SU-DHL-6 (cell line): ENCODE data around the gene ZNF467.
A peak's percentile ranks its signal among the peaks of the same experiment; 100 is the strongest.

Source experiments
- H2AFZ ChIP-seq: fragments of 200-600 bp; sonication (generic); 2 replicates; pipeline ENCODE4 v1.6.1; 2014; ENCODE audit warnings: low read depth, mild to moderate bottlenecking, moderate library complexity, mixed read lengths, antibody characterized with exemption, low read length; ENCODE audit not compliant: severe bottlenecking
- H3F3A ChIP-seq: fragments of 200-600 bp; shearing (Covaris generic); 2 replicates; pipeline ENCODE4 v1.6.0; 2016; ENCODE audit warnings: antibody characterized with exemption, mild to moderate bottlenecking; ENCODE audit not compliant: insufficient read depth
- H3K27ac ChIP-seq: fragments of 200-600 bp; sonication (generic); 2 replicates; pipeline ENCODE4 v1.5.1; 2016; ENCODE audit warnings: low read depth, mild to moderate bottlenecking, low read length, moderate library complexity, mixed read lengths
- H3K27me3 ChIP-seq: fragments of 200-600 bp; sonication (generic), shearing (Covaris generic); 2 replicates; pipeline ENCODE4 v1.6.0; 2014; ENCODE audit warnings: mild to moderate bottlenecking, low read length
- H3K36me3 ChIP-seq: fragments of 200-600 bp; sonication (generic); 2 replicates; pipeline ENCODE4 v1.6.1; 2014; ENCODE audit warnings: mild to moderate bottlenecking, low read length, mixed read lengths
- H3K4me2 ChIP-seq: fragments of 300-600, 200-600 bp; shearing (Covaris generic), sonication (generic); 2 replicates; pipeline ENCODE4 v1.6.0; 2014; ENCODE audit warnings: low read length, low read depth, mild to moderate bottlenecking; ENCODE audit not compliant: poor library complexity, severe bottlenecking
- H3K4me3 ChIP-seq: fragments of 200-600 bp; sonication (generic); 2 replicates; pipeline ENCODE4 v1.5.1; 2014; ENCODE audit warnings: antibody characterized with exemption, low read length, mild to moderate bottlenecking, mixed read lengths; ENCODE audit not compliant: insufficient read depth, poor library complexity, severe bottlenecking
- H3K79me2 ChIP-seq: fragments of 200-600 bp; sonication (generic); 2 replicates; pipeline ENCODE4 v1.6.1; 2014; ENCODE audit warnings: mild to moderate bottlenecking, low read length, moderate library complexity; ENCODE audit not compliant: insufficient read depth
- H3K9ac ChIP-seq: fragments of 200-600 bp; sonication (generic); 2 replicates; pipeline ENCODE4 v1.7.0; 2014; ENCODE audit warnings: mild to moderate bottlenecking, low read length
- H3K9me2 ChIP-seq: fragments of 200-600 bp; sonication (generic); replicated peaks from 2 replicates; pipeline ENCODE4 v1.6.1; 2014; ENCODE audit warnings: low read length; ENCODE audit not compliant: insufficient read depth
- H3K9me3 ChIP-seq: fragments of 200-600 bp; sonication (generic); 2 replicates; pipeline ENCODE4 v1.6.1; 2014; ENCODE audit warnings: low read length, mixed read lengths; ENCODE audit not compliant: insufficient read depth
- H4K20me1 ChIP-seq: fragments of 200-600 bp; sonication (generic); 2 replicates; pipeline ENCODE4 v1.6.1; 2014; ENCODE audit warnings: low read depth, mild to moderate bottlenecking, antibody characterized with exemption, low read length, moderate library complexity, mixed read lengths
- CTCF ChIP-seq: fragments of 200-600 bp; sonication (generic); IDR thresholded peaks from one replicate; pipeline ENCODE4 v1.5.1; 2017; ENCODE audit warnings: antibody characterized with exemption, mild to moderate bottlenecking, low read length, moderate library complexity; ENCODE audit not compliant: insufficient read depth, poor library complexity, severe bottlenecking
- EZH2phosphoT487 ChIP-seq: fragments of 200-600 bp; sonication (generic), shearing (Covaris generic); conservative IDR thresholded peaks from 2 replicates; pipeline ENCODE4 v1.6.1; 2018; ENCODE audit warnings: mild to moderate bottlenecking, antibody characterized with exemption, low read length, moderate library complexity, mixed read lengths

ZNF467 gene

GRCh38 chr7:149716932-149717307 lies 56.5 kb downstream of the ZNF467 start:
- H3K79me2 ChIP-seq: no peaks in the 10 kb centered on the region
- H3K27ac ChIP-seq: no peak overlapping the region
- no peaks in the 10 kb centered on the region for H3K9me2 ChIP-seq
- no peaks in the 10 kb centered on the region for H3K36me3 ChIP-seq
- H3K4me2 ChIP-seq: no peak overlapping the region
- no peak overlapping the region for H3K9ac ChIP-seq
- no peaks in the 10 kb centered on the region for H3F3A ChIP-seq
- no peak overlapping the region for H3K4me3 ChIP-seq
- no peaks in the 10 kb centered on the region for H4K20me1 ChIP-seq
- no peaks in the 10 kb centered on the region for H3K27me3 ChIP-seq
- TF ChIP-seq CTCF (no peak), EZH2phosphoT487 (no peak)
- H3K9me3 ChIP-seq: peaks cover under 1% of the 10 kb centered on the region; the same call in 1 of the 2 replicates
- no peak overlapping the region for H2AFZ ChIP-seq

- no peaks in the 10 kb centered on the region for H3K27me3 ChIP-seq
- H3K9ac ChIP-seq: peak overlapping the region; percentile 73; the same call in 1 of the 2 replicates
- H3K9me3 ChIP-seq: peaks cover 7% of the 10 kb centered on the region; the same call in 1 of the 2 replicates
- no peaks in the 10 kb centered on the region for H3K9me2 ChIP-seq
- no peaks in the 10 kb centered on the region for H3K79me2 ChIP-seq
- H3K4me3 ChIP-seq: no peak overlapping the region
- no peaks in the 10 kb centered on the region for H4K20me1 ChIP-seq
- H3K27ac ChIP-seq: no peak overlapping the region
- H2AFZ ChIP-seq: no peak overlapping the region
- no peaks in the 10 kb centered on the region; the same call in 1 of the 2 replicates for H3K36me3 ChIP-seq
- no peaks in the 10 kb centered on the region for H3F3A ChIP-seq
- TF ChIP-seq CTCF: no peak
- no peak for TF ChIP-seq EZH2phosphoT487
- H3K4me2 ChIP-seq: peak overlapping the region; percentile 75
Observed at GRCh38 chr7:149716007-149716931, 57.1 kb downstream of the ZNF467 start.

- Histone ChIP-seq H3F3A (no peaks in the 10 kb centered on the region), H3K27me3 (no peaks in the 10 kb centered on the region), H3K9ac (peak overlapping the region; percentile 73), H3K4me3 (peak overlapping the region; percentile 51), H3K27ac (no peak overlapping the region), H3K9me2 (no peaks in the 10 kb centered on the region), H3K4me2 (peak overlapping the region; percentile 75), H3K36me3 (no peaks in the 10 kb centered on the region; the same call in 1 of the 2 replicates), H3K9me3 (peaks cover 11% of the 10 kb centered on the region; the same call in 1 of the 2 replicates), H2AFZ (peak overlapping the region; percentile 95), H4K20me1 (no peaks in the 10 kb centered on the region), H3K79me2 (no peaks in the 10 kb centered on the region)
- TF ChIP-seq EZH2phosphoT487: no peak
Observed at GRCh38 chr7:149715476-149715875, 57.9 kb downstream of the ZNF467 start.
